BLaER1 treated with 17β-estradiol and CSF1 and Interleukin-3, amounts not matched to agents 10 nM and 100 nM (cell line): ENCODE measurements around the gene MOCS3.

Experiments
- H3K27ac ChIP-seq, 11 experiments: shearing (Covaris generic); formaldehyde crosslinking; 2 replicates each; pipeline ENCODE4 v1.8.1; 2022
- H3K27me3 ChIP-seq, 11 experiments: shearing (Covaris generic); formaldehyde crosslinking; 2 replicates each; pipeline ENCODE4 v1.8.1; 2022
- H3K36me3 ChIP-seq, 11 experiments: shearing (Covaris generic); formaldehyde crosslinking; 2 replicates each; pipeline ENCODE4 v1.8.1; 2022
- H3K4me1 ChIP-seq, 10 experiments: shearing (Covaris generic); formaldehyde crosslinking; 2 replicates each; pipeline ENCODE4 v1.8.1; 2022
- H3K4me2 ChIP-seq, 11 experiments: shearing (Covaris generic); formaldehyde crosslinking; 2 replicates each; pipeline ENCODE4 v1.8.1; 2022
- H3K4me3 ChIP-seq, 10 experiments: shearing (Covaris generic); formaldehyde crosslinking; 2 replicates each; pipeline ENCODE4 v1.8.1; 2022
- H3K9ac ChIP-seq, 11 experiments: shearing (Covaris generic); formaldehyde crosslinking; 2 replicates each; pipeline ENCODE4 v1.8.1; 2022
- H3K9me3 ChIP-seq, 11 experiments: shearing (Covaris generic); formaldehyde crosslinking; replicated peaks in 1 of 11; 2 replicates each; pipeline ENCODE4 v1.8.1; 2022
- H4K20me1 ChIP-seq, 11 experiments: shearing (Covaris generic); formaldehyde crosslinking; 2 replicates each; pipeline ENCODE4 v1.8.1; 2022
- Cebpa-rat ChIP-seq, 11 experiments: shearing (Covaris generic); IDR thresholded peaks; 2 replicates each; pipeline ENCODE4 v1.8.1; 2022

Gene MOCS3

DNA sequence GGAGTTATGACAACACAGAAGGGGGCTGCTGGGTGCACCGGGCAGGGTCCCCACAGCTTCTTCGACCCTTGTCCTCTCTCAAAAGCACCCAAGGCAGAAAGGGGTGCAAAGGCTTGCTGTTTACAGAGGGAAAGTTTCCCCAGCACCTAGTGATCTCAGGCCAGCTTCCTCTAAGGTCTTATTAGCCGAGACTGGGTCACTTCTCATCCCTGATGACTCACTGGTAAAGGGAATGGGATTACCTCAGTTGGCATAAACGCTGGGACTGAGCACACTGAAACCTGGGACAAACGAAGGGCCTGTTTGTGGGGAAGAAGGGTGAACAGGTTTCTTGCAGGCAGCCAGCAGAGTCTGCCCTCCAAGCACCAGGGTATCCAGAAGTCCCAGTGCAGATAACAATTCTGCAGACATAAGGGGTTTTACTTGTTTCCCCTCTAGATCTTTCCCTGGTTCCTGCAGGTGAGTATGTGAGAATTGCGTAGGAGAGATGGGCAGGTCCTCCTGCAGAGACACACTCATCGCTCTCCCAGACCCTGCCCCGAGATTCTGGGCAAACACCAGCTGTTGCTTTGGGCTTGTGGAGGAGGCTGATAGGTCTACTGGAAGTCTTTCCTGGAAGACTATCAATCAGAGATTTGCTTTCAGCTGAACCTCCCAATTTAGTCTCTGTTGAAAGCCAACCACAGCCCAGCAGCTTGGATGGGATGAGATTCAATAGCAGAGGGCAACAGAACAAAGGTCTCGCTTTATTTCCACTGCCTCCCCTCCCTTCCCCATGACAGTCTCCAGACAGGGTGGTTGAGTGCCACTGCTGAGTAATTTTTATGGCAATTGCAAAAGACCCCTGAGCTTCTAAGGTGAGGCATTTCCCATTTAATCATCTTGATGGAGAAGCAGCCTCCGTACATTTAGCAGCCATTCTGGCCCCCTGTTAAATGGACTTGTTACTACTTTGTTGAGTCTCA, 38.6 kb downstream of the MOCS3 start:
- peaks cover 4 to 24% (median 22%) of the 10 kb centered on the region in 10 experiments; a peak in 18 of 20 replicates for H3K4me1 ChIP-seq
- no peak overlapping the region for H3K27ac ChIP-seq
- H3K36me3 ChIP-seq: peaks cover 0 to 6% (median 0%) of the 10 kb centered on the region in 11 experiments; a peak in 3 of 22 replicates
- H3K4me2 ChIP-seq: peak overlapping the region in 9 of 11 experiments; percentile 30 to 60 (median 49); a peak in 19 of 22 replicates
- peaks cover 0 to 11% (median 0%) of the 10 kb centered on the region in 11 experiments; a peak in 5 of 22 replicates for H4K20me1 ChIP-seq
- no peak for TF ChIP-seq Cebpa-rat (IDR thresholded peaks at IDR 0.05)
- no peaks in the 10 kb centered on the region for H3K27me3 ChIP-seq
- H3K9ac ChIP-seq: no peak overlapping the region
- H3K4me3 ChIP-seq: no peak overlapping the region
- 0 out of 22 replicates have a peak, but pooled peaks cover 0 to 5% (median 0%) of the 10 kb centered on the region in 11 experiments for H3K9me3 ChIP-seq

GRCh38 chr20:50999355-50999754, 40.7 kb downstream of the MOCS3 start:
- H3K4me2 ChIP-seq: no peak overlapping the region
- peaks cover 4 to 24% (median 21%) of the 10 kb centered on the region in 10 experiments; a peak in 18 of 20 replicates for H3K4me1 ChIP-seq
- H4K20me1 ChIP-seq: peaks cover 0 to 30% (median 0%) of the 10 kb centered on the region in 11 experiments; a peak in 8 of 22 replicates
- no peak overlapping the region for H3K4me3 ChIP-seq
- TF ChIP-seq Cebpa-rat (IDR thresholded peaks at IDR 0.05): no peak
- no peak overlapping the region for H3K9ac ChIP-seq
- H3K27ac ChIP-seq: no peak overlapping the region
- no peaks in the 10 kb centered on the region for H3K9me3 ChIP-seq
- peaks cover 5 to 28% (median 15%) of the 10 kb centered on the region in 11 experiments for H3K36me3 ChIP-seq
- no peaks in the 10 kb centered on the region for H3K27me3 ChIP-seq

DNA sequence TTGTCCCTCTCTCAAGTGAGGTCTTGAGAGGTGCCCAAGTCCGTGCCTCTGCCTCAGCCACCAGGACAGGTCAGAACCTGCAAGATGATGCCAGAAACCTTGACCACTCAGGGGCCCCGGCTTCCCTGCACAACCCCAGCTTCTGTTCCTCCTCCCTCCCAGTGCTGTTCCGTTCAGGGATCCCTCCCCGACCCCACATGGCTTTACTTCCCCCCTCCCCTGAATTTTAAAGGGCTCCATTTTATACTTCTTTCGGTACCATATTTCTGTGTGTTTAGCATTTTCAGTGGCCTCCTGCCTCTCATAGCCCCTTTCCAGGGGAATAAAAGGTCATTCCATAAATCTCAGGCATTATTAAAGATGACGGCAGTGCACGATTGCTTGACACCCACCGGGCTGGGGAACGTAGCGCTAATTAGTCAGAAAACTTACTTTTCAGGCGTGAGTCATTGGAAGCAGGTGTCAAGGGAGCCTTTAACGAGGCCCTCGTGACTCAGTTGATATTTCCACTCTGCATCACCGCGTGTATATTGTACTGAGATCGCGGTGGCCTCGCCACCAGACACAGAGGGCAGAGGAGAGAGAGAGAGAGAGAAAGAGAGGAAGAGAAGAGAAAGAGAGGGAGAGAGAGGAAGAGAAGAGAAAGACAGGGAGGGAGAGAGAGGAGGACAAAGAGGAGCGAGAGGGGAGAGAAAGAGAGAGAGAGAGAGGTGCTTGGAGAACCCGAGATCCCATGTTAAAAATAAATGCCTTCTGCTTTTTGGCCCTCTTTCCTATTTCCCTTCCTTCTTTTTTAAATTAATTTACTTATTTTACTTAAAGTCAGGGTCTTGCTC, 43.0 kb downstream of the MOCS3 start:
- Histone ChIP-seq H4K20me1 (peaks cover 0 to 53% (median 0%) of the 10 kb centered on the region in 11 experiments; a peak in 8 of 22 replicates), H3K9me3 (no peaks in the 10 kb centered on the region), H3K36me3 (peaks cover 11 to 51% (median 37%) of the 10 kb centered on the region in 11 experiments), H3K27ac (no peak overlapping the region), H3K9ac (no peak overlapping the region), H3K4me3 (no peak overlapping the region), H3K27me3 (no peaks in the 10 kb centered on the region), H3K4me1 (peaks cover 0 to 7% (median 4%) of the 10 kb centered on the region in 10 experiments; a peak in 16 of 20 replicates), H3K4me2 (no peak overlapping the region)
- TF ChIP-seq Cebpa-rat (IDR thresholded peaks at IDR 0.05): no peak

DNA sequence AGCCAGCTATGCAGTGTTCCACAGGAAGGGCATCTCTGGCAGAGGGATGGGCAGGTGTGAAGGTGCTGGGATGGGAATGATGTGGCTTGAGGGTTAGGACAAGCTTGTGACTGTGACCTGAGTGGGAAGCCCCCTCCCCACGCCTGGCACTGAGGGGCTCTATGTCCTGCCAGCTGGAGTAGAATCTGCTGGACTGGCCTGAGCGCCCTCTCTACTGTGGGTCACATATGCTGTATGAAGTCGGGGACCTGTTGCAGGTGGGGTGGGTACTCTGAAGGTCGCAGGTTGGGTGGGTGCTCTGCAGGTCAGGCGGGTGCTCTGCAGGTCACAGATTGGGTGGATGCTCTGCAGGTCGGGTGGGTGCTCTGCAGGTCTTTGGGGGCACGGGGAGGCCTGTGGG, 44.0 kb downstream of the MOCS3 start:
- Histone ChIP-seq H3K27me3 (no peaks in the 10 kb centered on the region), H3K4me3 (no peak overlapping the region), H3K27ac (no peak overlapping the region), H3K36me3 (peaks cover 11 to 61% (median 43%) of the 10 kb centered on the region in 11 experiments), H3K9ac (no peak overlapping the region), H3K4me2 (no peak overlapping the region), H4K20me1 (peaks cover 0 to 58% (median 0%) of the 10 kb centered on the region in 11 experiments; a peak in 9 of 22 replicates), H3K4me1 (no peaks in the 10 kb centered on the region), H3K9me3 (no peaks in the 10 kb centered on the region)
- no peak for TF ChIP-seq Cebpa-rat (IDR thresholded peaks at IDR 0.05)

DNA sequence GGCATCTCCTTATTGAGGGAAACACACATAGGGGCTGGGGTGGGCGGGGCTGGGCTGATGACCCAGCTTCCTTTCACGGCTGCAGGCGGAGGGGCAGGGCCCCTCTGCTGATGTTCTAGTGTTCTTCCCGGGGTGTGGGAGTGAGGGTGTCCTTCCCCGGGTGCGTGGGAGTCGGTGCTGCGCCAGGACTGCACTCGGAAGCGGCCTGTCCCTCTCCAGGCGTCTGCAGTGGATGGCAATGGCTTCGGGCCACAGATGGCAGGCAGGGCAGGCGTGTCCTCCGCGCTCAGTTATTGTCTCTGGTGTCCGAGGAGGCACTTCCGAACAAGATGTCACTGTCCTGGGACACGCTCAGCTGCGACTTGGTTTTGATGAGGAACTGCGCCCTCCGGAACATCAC, 45.1 kb downstream of the MOCS3 start:
- no peak overlapping the region for H3K4me2 ChIP-seq
- no peaks in the 10 kb centered on the region for H3K27me3 ChIP-seq
- no peak for TF ChIP-seq Cebpa-rat (IDR thresholded peaks at IDR 0.05)
- no peaks in the 10 kb centered on the region for H3K9me3 ChIP-seq
- H3K4me3 ChIP-seq: no peak overlapping the region
- no peak overlapping the region for H3K9ac ChIP-seq
- no peaks in the 10 kb centered on the region for H3K4me1 ChIP-seq
- peaks cover 12 to 71% (median 49%) of the 10 kb centered on the region in 11 experiments for H3K36me3 ChIP-seq
- H4K20me1 ChIP-seq: peaks cover 0 to 59% (median 0%) of the 10 kb centered on the region in 11 experiments; a peak in 9 of 22 replicates
- no peak overlapping the region for H3K27ac ChIP-seq

GRCh38 chr20:51004305-51004727, 45.7 kb downstream of the MOCS3 start:
- no peak overlapping the region for H3K4me3 ChIP-seq
- H3K36me3 ChIP-seq: peaks cover 18 to 77% (median 55%) of the 10 kb centered on the region in 11 experiments
- no peak overlapping the region for H3K4me2 ChIP-seq
- H3K27ac ChIP-seq: no peak overlapping the region
- no peak for TF ChIP-seq Cebpa-rat (IDR thresholded peaks at IDR 0.05)
- peaks cover 0 to 65% (median 0%) of the 10 kb centered on the region in 11 experiments; a peak in 9 of 22 replicates for H4K20me1 ChIP-seq
- H3K4me1 ChIP-seq: no peaks in the 10 kb centered on the region
- no peaks in the 10 kb centered on the region for H3K9me3 ChIP-seq
- H3K27me3 ChIP-seq: no peaks in the 10 kb centered on the region
- H3K9ac ChIP-seq: no peak overlapping the region

DNA sequence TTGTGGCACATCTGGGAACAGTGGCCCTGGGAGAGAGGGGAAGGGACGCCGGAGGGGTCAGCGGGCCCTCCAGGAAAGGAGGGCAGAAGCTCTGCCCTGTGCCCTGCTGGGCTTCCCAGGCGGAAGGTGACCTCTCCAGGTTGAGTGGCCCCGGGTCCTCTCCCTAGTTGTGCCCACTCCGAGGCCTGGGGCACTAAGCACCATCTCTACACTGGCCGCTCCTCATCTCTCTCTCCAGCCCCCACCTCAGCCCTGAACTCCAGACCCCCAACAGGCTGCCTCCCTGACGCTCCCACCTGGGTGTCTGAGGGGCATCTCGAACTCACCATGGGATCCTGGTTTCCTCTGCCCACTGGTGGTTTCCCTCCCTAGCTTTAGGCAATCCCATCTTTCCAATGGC, 46.2 kb downstream of the MOCS3 start:
- no peak for TF ChIP-seq Cebpa-rat (IDR thresholded peaks at IDR 0.05)
- H3K4me3 ChIP-seq: no peak overlapping the region
- H3K27ac ChIP-seq: no peak overlapping the region
- no peaks in the 10 kb centered on the region for H3K4me1 ChIP-seq
- H3K36me3 ChIP-seq: peaks cover 23 to 82% (median 60%) of the 10 kb centered on the region in 11 experiments
- H3K4me2 ChIP-seq: no peak overlapping the region
- H4K20me1 ChIP-seq: peaks cover 0 to 70% (median 0%) of the 10 kb centered on the region in 11 experiments; a peak in 9 of 22 replicates
- H3K9me3 ChIP-seq: no peaks in the 10 kb centered on the region
- H3K27me3 ChIP-seq: no peaks in the 10 kb centered on the region
- no peak overlapping the region for H3K9ac ChIP-seq

DNA sequence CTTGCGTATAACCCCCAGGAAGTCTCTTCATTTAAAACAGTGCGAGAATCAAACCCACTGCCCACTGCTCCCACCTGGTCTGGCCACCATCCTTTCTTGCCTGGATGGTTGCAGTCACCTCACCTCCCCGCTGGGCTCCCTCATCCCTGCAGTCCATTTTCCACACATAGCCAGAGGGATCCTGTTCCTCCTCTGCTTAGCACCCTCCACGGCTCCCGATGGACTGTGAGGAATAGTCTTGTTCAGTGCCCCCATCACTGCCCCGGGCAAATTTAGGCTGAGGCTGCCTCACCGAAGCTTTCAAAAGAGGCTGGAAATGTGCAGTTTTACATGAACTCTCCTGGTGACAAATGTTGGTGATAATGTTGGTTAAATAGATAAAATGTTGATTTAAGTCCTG, 46.6 kb downstream of the MOCS3 start:
- H3K4me3 ChIP-seq: no peak overlapping the region
- peaks cover 0 to 72% (median 0%) of the 10 kb centered on the region in 11 experiments; a peak in 8 of 22 replicates for H4K20me1 ChIP-seq
- H3K36me3 ChIP-seq: peaks cover 27 to 86% (median 64%) of the 10 kb centered on the region in 11 experiments
- no peaks in the 10 kb centered on the region for H3K27me3 ChIP-seq
- no peaks in the 10 kb centered on the region for H3K4me1 ChIP-seq
- H3K4me2 ChIP-seq: no peak overlapping the region
- H3K9ac ChIP-seq: no peak overlapping the region
- 0 out of 22 replicates have a peak, but pooled peaks cover 0 to 3% (median 0%) of the 10 kb centered on the region in 11 experiments for H3K9me3 ChIP-seq
- no peak for TF ChIP-seq Cebpa-rat (IDR thresholded peaks at IDR 0.05)
- no peak overlapping the region for H3K27ac ChIP-seq
